Measurements from ENCODE around the gene ITPK1.

- TF ChIP-seq CTCF (IDR thresholded peaks at IDR 0.05) (no peak), POLR2A (IDR thresholded peaks at IDR 0.05) (no peak)
Measured at GRCh38 chr14:92953526-92953925, 162.2 kb downstream of the ITPK1 start.
